ENCODE data around the gene ITGB2. TPM values are rescaled to one million over a fixed set of nuclear protein-coding genes. Genes with fewer than 3 reads are reported as not detected.

ITGB2 gene
- total RNA-seq, 6 donors from 2014 or later, result 73.1 to 435 (median 149) TPM

GRCh38 chr21:44967082-44968047, 46.7 kb upstream of the ITGB2 start:
- no peak for TF ChIP-seq POLR2A (IDR thresholded peaks at IDR 0.05)
- no peak for TF ChIP-seq CTCF (IDR thresholded peaks at IDR 0.05)
- no peak for TF ChIP-seq EP300 (IDR thresholded peaks at IDR 0.05)
- no peak for TF ChIP-seq POLR2AphosphoS5 (IDR thresholded peaks at IDR 0.05)
- peak; percentile 6 to 14 for ATAC-seq (ENCODE audit: low FRiP score in 2 of 2)
- no peaks in the 10 kb centered on the region for H3K27me3 ChIP-seq
- peak overlapping the region; percentile 59 to 81 (median 72) for H3K27ac ChIP-seq
- DNase-seq, result peak in 1 of 2 donors; percentile 58
- H3K9me3 ChIP-seq, result no peaks in the 10 kb centered on the region
- H3K4me3 ChIP-seq, result no peak overlapping the region
- H3K36me3 ChIP-seq, result peaks cover 0 to 5% (median 0%) of the 10 kb centered on the region in 4 donors
- H3K4me1 ChIP-seq, result peaks cover 24 to 65% (median 42%) of the 10 kb centered on the region in 4 donors
- WGBS, 2 donors, result 80 to 85% methylated on average over 17 to 28 of the region's 38 CpGs

GRCh38 chr21:44966135-44967081, 45.7 kb upstream of the ITGB2 start:
- H3K4me1 ChIP-seq, result peaks cover 27 to 72% (median 44%) of the 10 kb centered on the region in 4 donors
- DNase-seq, result peak in 1 of 2 donors; percentile 86
- H3K27ac ChIP-seq, result peak overlapping the region; percentile 59 to 81 (median 72)
- no peak overlapping the region for H3K4me3 ChIP-seq
- no peak for ATAC-seq (ENCODE audit: low FRiP score in 2 of 2)
- no peaks in the 10 kb centered on the region for H3K27me3 ChIP-seq
- TF ChIP-seq POLR2A (IDR thresholded peaks at IDR 0.05) (no peak), EP300 (IDR thresholded peaks at IDR 0.05) (no peak), CTCF (IDR thresholded peaks at IDR 0.05) (no peak), POLR2AphosphoS5 (IDR thresholded peaks at IDR 0.05) (no peak)
- WGBS, 2 donors, result 67 to 70% methylated on average over 22 to 30 of the region's 30 CpGs
- no peaks in the 10 kb centered on the region for H3K9me3 ChIP-seq
- H3K36me3 ChIP-seq, result peaks cover 0 to 5% (median 0%) of the 10 kb centered on the region in 4 donors

- H3K4me1 ChIP-seq, result peaks cover 27 to 71% (median 43%) of the 10 kb centered on the region in 4 donors
- DNase-seq, result peak in 1 of 2 donors; percentile 55
- H3K4me3 ChIP-seq, result no peak overlapping the region
- H3K27ac ChIP-seq, result peak overlapping the region in 3 of 4 donors; percentile 25 to 79 (median 59)
- no peaks in the 10 kb centered on the region for H3K27me3 ChIP-seq
- no peaks in the 10 kb centered on the region for H3K9me3 ChIP-seq
- H3K36me3 ChIP-seq, result peaks cover 0 to 7% (median under 1%) of the 10 kb centered on the region in 4 donors
- TF ChIP-seq CTCF (IDR thresholded peaks at IDR 0.05) (no peak), POLR2AphosphoS5 (IDR thresholded peaks at IDR 0.05) (no peak), POLR2A (IDR thresholded peaks at IDR 0.05) (no peak), EP300 (IDR thresholded peaks at IDR 0.05) (no peak)
- ATAC-seq (ENCODE audit: low FRiP score in 2 of 2), result peak in 1 of 2 donors; percentile 29
- WGBS, 2 donors, result 78 to 80% methylated on average over 16 to 17 of the region's 17 CpGs
Observed at GRCh38 chr21:44965251-44966022, 44.7 kb upstream of the ITGB2 start.

- peak in 1 of 2 donors; percentile 38 for DNase-seq
- H3K27ac ChIP-seq, result peak overlapping the region in 2 of 4 donors; percentile 22 to 52
Observed at GRCh38 chr21:44964381-44964780, 43.7 kb upstream of the ITGB2 start.

More at GRCh38 chr21:44964381-44964780, 43.7 kb upstream of the ITGB2 start:
- no peak for ATAC-seq (ENCODE audit: low FRiP score in 2 of 2)
- Histone ChIP-seq H3K36me3 (peaks cover 0 to 18% (median 3%) of the 10 kb centered on the region in 4 donors), H3K27me3 (no peaks in the 10 kb centered on the region), H3K4me3 (no peak overlapping the region), H3K4me1 (peaks cover 35 to 68% (median 40%) of the 10 kb centered on the region in 4 donors), H3K9me3 (no peaks in the 10 kb centered on the region)
- TF ChIP-seq CTCF (IDR thresholded peaks at IDR 0.05) (no peak), EP300 (IDR thresholded peaks at IDR 0.05) (no peak), POLR2AphosphoS5 (IDR thresholded peaks at IDR 0.05) (no peak), POLR2A (IDR thresholded peaks at IDR 0.05) (no peak)
- WGBS, 2 donors, result 87 to 92% methylated on average over 12 of the region's 12 CpGs
